HG03354 (cell line): ENCODE measurements around the gene SSC4D.
"Not testable (repeated sequence)": the region's sequence is repeated elsewhere in the genome, so short reads cannot be mapped to it uniquely, and the experiment has no call there.

Experiments
- ATAC-seq: cut with Tn5 transposase; IDR thresholded peaks from one replicate; pipeline ENCODE4 v1.9.1; 2021; ENCODE audit warnings: mild to moderate bottlenecking; ENCODE audit not compliant: unreplicated experiment, poor library complexity, severe bottlenecking

Gene SSC4D

DNA sequence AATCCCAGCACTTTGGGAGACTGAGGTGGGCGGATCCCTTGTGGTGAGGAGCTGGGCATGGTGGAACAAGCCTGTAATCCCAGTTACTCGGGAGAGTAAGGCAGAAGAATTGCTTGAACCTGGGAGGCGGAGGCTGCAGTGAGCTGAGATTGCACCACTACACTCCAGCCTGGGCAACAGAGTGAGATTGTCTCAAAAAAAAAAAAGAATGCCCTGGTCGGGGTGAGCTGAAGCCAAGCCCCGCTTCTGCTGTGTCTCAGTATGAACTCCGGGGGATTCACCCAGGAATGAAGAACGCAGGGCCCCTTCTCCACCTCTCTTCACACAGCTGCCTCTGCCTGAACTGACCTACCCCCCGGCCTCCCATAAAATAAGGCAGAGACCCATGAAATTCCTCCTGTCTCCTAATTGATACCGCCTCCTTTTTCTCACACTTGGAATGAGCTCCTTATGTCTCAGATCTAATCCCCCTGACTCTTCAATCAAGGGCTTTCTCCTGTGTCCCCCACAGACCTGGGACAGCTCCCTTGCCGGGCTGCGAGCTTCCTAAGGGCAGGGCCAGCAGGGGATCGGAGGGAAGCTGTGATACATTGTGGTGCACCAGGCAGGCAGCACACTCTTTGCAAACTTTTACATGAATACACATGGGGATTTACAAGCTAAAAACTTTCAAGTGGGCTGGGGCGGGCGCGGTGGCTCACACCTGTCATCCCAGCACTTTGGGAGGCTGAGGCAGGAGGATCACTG is 14.3 kb upstream of the SSC4D start:
- ATAC-seq = no peak

DNA sequence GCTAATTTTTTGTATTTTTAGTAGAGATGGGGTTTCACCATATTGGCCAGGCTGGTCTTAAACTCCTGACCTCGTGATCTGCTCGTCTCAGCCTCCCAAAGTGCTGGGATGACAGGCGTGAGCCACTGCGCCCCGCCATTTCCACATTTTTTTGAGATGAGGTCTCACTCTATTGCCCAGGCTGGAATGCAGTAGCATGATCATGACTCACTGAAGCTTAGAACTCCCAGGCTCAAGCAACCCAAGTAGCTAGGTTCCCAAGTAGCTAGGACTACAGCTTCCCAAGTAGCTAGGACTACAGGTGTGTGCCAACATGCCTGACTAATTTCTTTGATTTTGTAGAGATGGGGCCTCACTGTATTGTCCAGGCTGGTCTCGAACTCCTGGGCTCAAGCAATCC is 11.6 kb upstream of the SSC4D start:
- not testable (repeated sequence) for ATAC-seq

DNA sequence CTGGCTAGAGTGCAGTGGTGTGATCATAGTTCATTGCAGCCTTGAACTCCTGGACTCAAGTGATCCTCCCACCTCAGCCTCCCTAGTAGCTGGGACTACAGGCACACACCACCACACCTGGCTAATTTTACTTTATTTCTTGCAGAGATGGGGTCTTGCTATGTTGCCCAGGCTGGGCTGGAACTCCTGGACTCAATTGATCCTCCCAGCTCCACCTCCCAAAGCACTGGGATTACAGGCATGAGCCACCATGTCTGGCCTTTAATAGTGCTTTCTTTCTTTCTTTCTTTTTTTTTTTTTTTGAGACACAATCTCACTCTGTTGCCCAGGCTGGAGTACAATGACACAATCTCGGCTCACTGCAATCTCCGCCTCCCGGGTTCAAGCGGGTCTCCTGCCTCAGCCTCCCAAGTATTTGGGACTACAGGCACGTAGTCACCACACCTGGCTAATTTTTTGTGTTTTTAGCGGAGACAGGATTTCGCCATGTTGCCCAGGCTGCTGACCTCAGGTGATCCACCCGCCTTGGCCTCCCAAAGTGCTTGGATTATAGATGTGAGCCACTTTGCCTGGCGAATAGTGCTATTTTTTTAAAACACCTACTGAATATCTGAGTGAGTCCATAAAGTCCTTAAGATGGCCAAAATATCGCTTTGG is 8.3 kb upstream of the SSC4D start:
- ATAC-seq = not testable (repeated sequence)

DNA sequence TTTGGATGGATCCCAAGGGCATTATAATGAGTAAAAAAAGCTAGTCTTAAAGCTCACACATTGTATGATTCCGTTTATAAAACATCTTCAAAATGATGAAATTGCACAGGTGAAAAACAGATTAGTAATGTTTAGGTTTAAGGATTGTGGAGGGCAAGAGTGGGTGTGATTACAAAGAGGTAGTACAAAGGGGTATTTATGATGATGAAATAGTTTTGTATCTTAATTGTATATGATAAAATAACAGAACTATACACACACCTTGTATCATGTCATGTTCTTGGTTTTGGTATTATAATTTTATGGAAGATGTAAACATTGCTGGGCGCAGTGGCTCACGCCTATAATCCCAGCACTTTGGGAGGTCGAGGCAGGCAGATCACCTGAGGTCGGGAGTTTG is 2.8 kb upstream of the SSC4D start:
- no peak for ATAC-seq

DNA sequence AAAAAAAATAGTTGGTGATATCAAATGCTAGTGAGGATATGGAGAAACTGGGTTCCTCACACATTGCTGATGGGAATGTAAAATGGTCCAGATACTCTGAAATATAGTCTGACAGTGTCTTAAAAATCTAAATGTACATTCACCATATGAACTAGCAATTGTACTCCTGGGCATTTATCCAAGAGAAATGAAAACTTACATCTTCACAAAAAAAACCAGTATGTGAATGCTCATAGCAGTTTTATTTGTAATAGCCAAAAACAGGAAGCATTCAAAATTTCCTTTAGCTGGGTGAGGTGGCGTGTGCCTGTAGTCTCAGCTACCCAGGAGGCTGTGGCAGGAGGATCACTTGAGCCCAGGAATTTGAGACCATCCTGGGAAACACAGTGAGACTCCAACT is 2.1 kb upstream of the SSC4D start:
- no peak for ATAC-seq

DNA sequence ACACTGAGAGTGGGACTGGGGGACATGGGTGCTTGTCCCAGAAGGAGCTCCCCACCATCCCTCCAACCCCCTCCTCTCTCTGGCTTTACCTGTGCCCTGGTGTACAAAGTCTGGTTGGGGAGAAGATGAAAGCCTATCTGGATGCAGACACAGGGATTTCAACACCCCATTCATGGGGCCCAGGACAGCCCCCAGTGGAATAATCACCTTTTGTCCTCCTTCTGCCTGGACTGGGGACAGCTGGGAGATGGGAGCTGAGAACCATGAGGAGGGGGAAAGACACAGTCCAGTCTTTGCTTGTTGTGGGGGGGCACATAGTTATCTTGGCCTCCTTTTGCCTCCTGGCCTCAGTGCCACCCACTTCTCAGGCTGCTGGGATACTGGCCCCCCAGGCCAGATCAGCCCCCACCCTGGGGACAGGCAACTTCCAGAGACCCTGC is 1.4 kb downstream of the SSC4D start:
- ATAC-seq = no peak

DNA sequence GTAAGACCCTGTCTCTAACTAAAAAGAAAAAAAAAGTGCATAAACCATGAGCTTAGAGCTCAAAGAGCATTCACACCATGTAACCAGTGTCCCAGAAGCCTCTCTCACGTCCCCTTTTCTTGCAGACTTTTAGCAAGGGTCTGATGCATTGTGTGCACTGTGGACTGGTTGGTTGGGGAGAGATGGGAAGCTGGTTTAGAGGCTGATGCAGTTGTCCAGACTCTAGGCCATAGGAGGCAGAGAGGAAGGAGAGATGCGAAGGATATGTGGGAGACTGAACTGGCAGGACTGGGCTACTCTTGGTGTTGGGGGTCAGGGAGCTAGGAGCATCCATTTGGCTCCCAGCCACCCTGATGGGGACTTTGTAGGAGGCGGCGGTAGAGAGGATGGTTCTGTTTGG is 1.8 kb downstream of the SSC4D start:
- ATAC-seq = no peak

DNA sequence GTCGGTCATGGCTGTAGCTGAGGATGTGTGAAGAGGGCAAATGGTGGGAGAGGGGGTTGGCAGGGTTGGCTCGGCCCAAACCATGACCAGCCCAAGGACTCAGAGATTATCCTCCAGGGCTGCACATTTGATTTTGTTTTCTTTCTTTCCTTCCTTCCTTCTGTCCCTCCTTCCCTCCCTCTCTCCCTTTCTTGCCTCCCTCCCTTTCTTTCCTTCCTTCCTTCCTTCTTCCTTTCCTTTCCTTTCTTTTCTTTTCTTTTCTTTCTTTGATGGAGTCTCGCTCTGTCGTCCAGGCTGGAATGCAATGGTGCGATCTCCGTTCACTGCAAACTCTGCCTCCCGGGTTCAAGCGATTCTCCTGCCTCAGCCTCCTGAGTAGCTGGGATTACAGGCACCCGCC is 3.8 kb downstream of the SSC4D start:
- no peak for ATAC-seq

DNA sequence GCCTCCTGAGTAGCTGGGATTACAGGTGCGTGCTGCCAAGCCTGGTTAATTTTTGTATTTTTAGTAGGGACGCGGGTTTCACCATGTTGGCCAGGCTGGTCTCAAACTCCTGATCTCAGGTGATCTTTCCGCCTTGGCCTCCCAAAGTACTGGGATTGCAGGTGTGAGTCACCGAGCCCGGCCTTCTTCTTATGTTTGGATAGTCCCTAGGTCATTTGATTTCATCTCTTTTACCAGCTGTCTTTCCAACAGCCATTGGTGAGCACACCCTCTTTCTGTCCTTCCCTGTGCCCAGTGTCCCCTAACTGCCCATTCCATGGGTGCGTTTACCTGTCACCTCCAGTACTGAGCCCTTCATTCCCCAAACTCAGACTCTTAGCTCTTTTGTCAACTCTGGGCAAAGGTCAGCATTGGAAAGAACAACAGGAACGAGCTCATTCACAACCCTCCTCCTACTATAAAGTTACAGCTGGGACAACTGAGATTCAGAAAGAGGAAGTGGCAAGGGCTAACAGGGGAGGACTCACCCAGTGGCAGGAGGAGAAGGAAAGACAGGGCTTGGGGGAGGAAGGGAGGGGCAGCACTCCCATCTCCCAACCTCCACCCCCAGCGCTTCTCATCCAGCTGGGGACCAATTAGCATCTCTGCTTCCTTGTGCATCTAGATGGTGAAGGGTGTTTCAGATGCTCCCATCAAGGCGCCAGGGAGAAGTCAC is 5.6 kb downstream of the SSC4D start:
- ATAC-seq = no peak

DNA sequence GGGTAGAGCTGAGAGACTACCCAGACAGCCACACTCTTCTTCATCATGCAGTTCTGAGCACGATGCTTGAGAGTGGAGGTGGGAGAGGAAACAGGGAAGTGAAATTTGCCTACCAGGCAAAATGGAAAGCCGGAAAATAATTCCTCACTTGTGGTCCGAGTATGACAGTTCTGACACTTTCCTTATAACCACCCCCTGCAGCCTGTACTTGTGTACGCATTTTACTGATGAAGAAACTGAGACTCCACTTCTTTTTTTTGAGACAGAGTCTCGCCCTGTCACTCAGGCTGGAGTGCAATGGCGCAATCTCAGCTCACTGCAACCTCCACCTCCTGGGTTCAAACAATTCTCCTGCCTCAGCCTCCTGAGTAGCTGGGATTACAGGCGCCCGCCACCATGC is 6.4 kb downstream of the SSC4D start:
- not testable (repeated sequence) for ATAC-seq

DNA sequence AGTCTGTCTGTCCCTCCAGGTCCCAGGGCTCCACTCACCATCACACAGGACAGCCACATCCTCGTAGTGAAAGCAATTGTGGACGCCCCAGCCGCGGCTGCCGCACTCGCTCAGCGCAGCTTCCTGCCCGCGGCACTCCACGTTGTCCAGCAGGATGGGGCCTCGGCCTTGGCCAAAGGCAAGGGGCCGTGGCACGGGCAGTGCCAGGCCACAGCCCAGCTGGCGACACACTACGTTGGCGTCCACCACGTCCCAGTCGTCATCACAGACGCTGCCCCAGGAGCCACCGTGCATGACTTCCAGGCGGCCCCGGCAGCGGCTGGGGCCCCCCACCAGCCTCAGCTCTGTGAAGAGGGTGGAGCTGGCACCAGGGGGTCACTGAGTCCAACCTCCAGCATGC is 9.2 kb downstream of the SSC4D start:
- no peak for ATAC-seq

DNA sequence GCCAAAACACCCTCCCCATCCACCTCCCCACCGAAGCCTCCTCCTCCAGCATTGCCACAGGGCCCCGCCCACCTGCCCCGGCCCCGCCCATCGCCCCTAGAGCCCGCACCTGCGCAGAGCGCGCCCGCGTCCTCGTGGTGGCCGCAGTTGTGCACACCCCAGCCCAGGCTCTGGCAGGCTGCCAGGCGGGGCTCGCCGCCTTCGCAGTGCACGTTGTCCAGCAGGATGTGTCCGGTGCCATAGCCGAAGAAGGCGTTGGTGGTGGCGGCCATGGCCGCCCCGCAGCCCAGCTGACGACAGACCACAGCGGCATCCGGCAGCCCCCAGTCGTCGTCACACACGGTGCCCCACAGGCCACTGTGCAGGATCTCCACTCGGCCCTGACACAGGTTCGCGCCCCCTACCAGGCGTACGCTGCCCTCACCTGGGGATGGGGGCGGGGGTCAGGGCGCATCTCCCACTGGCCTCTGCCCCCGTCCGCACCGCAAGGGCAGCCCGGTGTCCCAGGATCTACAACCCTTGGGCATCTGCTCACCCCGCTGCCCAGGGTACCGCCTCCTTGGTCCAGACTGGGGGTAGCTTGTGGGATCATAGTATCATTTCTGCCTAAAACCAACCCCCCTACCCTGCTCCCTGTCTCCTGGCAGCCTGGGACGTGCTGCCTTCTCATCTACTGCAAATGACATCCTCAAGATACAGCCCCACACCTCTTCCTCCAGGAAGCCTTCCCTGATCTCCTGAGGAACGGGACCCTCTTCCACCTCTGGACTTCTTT is 11.9 kb downstream of the SSC4D start:
- ATAC-seq = no peak

DNA sequence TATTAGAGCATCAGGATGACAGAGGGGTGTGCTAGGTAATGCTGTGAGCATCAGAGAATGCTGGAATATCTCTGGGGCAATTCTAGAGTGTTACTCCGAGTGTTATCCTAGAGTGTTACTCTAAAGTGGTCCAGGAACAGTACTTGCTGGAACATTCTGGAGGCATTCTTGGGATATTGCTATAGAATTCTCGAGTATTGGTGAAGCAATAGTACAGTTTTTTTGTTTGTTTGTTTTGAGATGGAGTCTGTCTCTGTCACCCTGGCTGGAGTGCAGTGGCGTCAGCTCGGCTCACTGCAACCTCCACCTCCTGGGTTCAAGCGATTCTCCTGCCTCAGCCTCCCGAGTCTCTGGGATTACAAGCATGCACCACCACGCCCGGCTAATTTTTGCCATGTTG is 12.6 kb downstream of the SSC4D start:
- no peak for ATAC-seq

DNA sequence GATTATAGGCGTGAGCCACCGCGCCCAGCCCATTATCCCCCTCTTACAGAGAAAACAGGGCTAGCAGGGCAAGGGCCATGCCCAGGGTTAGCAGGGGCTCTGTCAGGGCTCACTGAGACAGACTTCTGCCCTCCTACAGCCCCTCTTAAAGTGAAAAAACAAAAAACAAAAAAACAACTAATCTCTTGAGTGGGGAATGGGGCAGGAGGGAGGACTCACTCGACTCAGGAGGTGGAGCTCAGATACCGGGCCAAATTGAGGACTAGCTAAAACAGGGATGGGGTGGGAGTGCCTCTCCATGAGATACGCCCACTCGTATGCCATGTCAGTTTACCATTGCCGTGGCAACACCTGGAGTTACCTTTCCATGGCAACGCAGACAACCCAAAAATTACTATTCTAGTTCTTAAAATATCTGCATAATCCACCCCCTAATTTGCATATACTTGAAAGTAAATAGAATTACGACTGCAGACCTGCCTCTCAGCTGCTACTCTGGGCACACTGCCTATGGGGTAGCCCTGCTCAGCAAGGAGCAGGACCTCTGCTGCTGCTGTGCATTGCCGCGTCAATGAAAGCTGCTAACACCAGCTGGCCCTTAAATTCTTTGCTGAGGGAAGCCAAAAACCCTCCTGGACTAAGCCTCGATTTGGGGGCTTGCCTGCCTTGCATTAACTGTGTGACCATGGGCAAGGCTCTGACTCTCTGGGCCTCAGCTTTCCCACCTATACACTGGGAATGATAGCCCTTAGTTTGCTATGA is 13.4 kb downstream of the SSC4D start:
- ATAC-seq = no peak

DNA sequence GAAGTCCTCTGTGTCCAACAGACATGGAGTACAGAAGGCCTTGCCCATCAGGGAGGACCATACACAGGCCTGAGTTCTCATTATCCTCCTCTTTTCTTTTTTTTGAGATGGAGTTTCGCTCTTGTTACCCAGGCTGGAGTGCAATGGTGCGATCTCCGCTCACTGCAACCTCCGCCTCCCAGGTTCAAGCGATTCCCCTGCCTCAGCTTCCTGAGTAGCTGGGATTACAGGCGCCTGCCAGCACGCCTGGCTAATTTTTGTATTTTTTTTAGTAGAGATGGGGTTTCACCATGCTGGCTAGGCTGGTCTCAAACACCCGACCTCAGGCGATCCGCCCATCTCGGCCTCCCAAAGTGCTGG is 13.9 kb downstream of the SSC4D start:
- ATAC-seq = not testable (repeated sequence)

DNA sequence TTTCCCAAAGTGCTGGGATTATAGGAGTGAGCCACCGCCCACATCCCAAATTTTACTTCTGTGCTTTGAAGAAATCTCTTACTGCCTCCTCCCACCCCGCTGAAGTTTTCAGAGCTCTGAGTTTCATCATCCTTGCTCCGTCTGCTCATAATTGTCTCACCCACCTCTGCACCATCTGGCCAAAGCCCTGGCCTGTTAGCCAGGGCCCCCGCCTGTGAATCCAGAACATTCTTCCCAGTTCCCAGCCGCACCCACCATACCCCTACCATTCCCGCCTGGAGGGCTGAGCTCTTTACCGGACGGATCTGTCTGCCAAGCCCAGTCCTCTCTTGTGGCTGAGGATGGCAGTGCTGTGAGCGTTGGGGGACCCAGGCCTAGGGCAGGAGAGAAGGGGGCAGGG is 14.5 kb downstream of the SSC4D start:
- ATAC-seq = no peak

DNA sequence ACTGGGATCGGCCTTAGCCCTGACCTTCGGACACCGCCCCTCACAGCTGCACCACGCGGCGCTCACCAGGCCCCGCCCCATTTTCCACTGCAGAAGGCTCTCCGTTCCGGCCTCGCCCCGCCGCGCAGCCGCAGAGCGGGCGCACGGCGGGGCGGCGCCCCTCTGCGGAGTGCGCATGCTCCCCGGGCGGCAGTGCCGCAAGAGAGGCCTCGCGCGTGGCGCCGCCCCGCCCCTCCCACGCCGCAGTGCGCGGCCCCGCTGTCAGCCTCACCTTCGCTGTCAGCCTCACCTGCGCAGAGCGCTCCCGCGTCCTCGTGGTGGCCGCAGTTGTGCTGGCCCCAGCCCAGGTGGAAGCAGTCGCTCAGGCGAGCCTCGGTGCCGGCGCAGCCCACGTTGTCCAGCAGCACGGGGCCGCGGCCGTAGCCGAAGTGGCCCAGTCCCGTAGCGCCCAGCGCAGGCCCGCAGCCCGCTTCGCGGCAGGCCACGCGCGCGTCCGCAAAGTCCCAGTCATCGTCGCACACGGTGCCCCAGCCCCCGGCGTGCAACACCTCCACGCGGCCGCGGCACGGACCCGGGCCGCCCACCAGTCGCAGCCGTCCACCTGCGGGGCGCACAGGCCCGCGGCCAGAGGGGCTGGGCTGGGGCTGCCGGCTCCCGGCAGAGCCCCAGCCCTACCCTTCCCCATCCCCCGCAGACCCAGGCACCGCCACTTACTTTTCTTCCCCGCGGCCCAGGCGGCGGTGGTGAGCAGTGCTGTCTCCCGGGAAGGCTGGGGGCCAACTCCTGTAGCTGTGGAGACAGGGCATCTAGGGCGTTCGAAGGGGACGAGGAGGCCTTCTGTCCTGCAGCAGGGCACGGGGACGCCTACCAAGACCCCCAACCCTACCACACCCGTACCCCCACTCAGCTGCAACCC is 16.1 kb downstream of the SSC4D start:
- peak; percentile 89 for ATAC-seq

DNA sequence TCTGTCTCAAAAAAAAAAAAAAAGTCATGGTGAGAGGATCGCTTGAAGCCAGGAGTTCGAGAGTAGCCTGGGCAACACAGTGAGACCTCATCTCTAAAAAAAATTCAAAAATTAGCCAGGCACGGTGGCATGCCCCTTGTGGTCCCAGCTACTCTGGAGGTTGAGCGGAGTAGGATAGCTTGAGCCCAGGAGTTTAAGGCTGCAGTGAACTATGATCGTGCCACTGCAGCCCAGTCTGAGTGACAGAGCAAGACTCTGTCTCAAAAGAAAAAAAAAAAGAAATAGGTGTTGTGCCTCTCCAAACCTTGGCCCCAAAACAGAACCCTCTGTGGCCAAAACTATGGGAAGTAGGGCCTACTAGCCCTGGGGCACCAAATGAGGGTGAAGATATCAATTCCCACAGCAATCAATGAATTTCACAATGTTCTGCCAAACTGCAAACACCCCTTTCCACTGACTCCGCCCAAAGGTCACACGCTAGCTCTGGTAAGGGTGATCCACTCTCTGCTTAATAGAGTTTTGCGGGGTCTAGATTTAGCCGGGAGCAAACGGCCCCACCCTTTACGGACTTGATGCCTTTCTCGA is 16.9 kb downstream of the SSC4D start:
- peak; percentile 1 for ATAC-seq
